ENCODE data around the gene CA12. TPM values are rescaled to one million over a fixed set of nuclear protein-coding genes. Genes with fewer than 3 reads are reported as not detected.

Gene CA12
- total and polyA plus RNA-seq, 11 donors: 0.04 to 5.2 (median 0.25) TPM; not detected in 3

- H3K4me1 ChIP-seq: peaks cover 0 to 4% (median 0%) of the 10 kb centered on the region in 12 donors
- no peaks in the 10 kb centered on the region for H3K27me3 ChIP-seq
- H3K36me3 ChIP-seq: peaks cover 0 to 1% (median 0%) of the 10 kb centered on the region in 9 donors
- no peak for DNase-seq
- intact Hi-C loops (cut with DNase I): no loop called here
- H3K27ac ChIP-seq: no peak overlapping the region
- H3K9me3 ChIP-seq: no peaks in the 10 kb centered on the region
- H3K4me3 ChIP-seq: no peak overlapping the region
- ATAC-seq: no peak
- 86 to 100% (median 95%) methylated on average over 1 of the region's 1 CpG for WGBS, 4 donors
- TF ChIP-seq CTCF (IDR thresholded peaks at IDR 0.05): no peak
- TF ChIP-seq POLR2A (IDR thresholded peaks at IDR 0.05): no peak
Observed at GRCh38 chr15:63312286-63312685, 69.4 kb downstream of the CA12 start.

GRCh38 chr15:63310646-63311045 is 71.0 kb downstream of the CA12 start:
- intact Hi-C loops (cut with DNase I): no loop called here
- ATAC-seq (no peak), DNase-seq (no peak)
- no peak overlapping the region for H3K4me3 ChIP-seq
- H3K9me3 ChIP-seq: no peaks in the 10 kb centered on the region
- H3K27me3 ChIP-seq: no peaks in the 10 kb centered on the region
- peaks cover 0 to 4% (median 0%) of the 10 kb centered on the region in 12 donors for H3K4me1 ChIP-seq
- TF ChIP-seq CTCF (IDR thresholded peaks at IDR 0.05): no peak
- TF ChIP-seq POLR2A (IDR thresholded peaks at IDR 0.05): no peak
- peaks cover 0 to 17% (median 14%) of the 10 kb centered on the region in 9 donors for H3K36me3 ChIP-seq
- WGBS, 4 donors: 87 to 93% (median 91%) methylated on average over 3 of the region's 3 CpGs
- H3K27ac ChIP-seq: no peak overlapping the region

- H3K27me3 ChIP-seq: no peaks in the 10 kb centered on the region
- H3K9me3 ChIP-seq: no peaks in the 10 kb centered on the region
- TF ChIP-seq CTCF (IDR thresholded peaks at IDR 0.05) (no peak), POLR2A (IDR thresholded peaks at IDR 0.05) (no peak)
- peaks cover 0 to 33% (median 27%) of the 10 kb centered on the region in 9 donors for H3K36me3 ChIP-seq
- no peak overlapping the region for H3K27ac ChIP-seq
- intact Hi-C loops (cut with DNase I): no loop called here
- H3K4me1 ChIP-seq: peaks cover 0 to 4% (median 0%) of the 10 kb centered on the region in 12 donors
- DNase-seq (no peak), ATAC-seq (no peak)
- WGBS, 4 donors: 72 to 85% (median 79%) methylated on average over 2 of the region's 2 CpGs
- H3K4me3 ChIP-seq: no peak overlapping the region
Observed at GRCh38 chr15:63308947-63309346, 72.7 kb downstream of the CA12 start.

GRCh38 chr15:63308491-63308890 is 73.2 kb downstream of the CA12 start:
- intact Hi-C loops (cut with DNase I): no loop called here
- no peaks in the 10 kb centered on the region for H3K9me3 ChIP-seq
- 84 to 91% (median 88%) methylated on average over 4 of the region's 4 CpGs for WGBS, 4 donors
- no peak overlapping the region for H3K4me3 ChIP-seq
- ATAC-seq: no peak
- TF ChIP-seq POLR2A (IDR thresholded peaks at IDR 0.05) (no peak), CTCF (IDR thresholded peaks at IDR 0.05) (no peak)
- H3K27ac ChIP-seq: no peak overlapping the region
- no peaks in the 10 kb centered on the region for H3K27me3 ChIP-seq
- DNase-seq: no peak
- peaks cover 0 to 4% (median 0%) of the 10 kb centered on the region in 12 donors for H3K4me1 ChIP-seq
- peaks cover 0 to 35% (median 28%) of the 10 kb centered on the region in 9 donors for H3K36me3 ChIP-seq
